GM21360 (cell line): ENCODE measurements around the gene MAML2.

Experiments
- ATAC-seq: cut with Tn5 transposase; IDR thresholded peaks from one replicate; pipeline ENCODE4 v1.9.1; 2021; ENCODE audit warnings: mild to moderate bottlenecking, moderate library complexity; ENCODE audit not compliant: unreplicated experiment

The MAML2 gene

DNA sequence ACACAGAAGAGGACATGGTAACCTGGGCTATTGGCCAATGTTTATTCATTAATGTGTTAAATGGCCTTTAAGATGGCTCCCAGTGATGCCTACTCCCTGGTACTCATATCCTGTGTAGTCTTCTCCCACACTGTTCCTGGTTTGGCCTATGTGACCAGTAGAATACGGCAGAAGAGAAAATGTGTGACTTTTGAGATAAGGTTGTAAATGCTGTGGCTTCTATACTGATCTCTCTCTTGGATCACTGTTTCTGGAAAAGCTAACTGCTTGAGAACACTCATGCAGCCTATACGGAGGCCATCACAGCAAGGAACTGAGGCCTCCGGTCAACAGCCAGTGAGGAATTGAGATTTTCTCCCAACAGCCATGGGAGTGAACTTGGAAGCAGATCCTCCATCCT lies 24.1 kb downstream of the MAML2 start:
- ATAC-seq: no peak

DNA sequence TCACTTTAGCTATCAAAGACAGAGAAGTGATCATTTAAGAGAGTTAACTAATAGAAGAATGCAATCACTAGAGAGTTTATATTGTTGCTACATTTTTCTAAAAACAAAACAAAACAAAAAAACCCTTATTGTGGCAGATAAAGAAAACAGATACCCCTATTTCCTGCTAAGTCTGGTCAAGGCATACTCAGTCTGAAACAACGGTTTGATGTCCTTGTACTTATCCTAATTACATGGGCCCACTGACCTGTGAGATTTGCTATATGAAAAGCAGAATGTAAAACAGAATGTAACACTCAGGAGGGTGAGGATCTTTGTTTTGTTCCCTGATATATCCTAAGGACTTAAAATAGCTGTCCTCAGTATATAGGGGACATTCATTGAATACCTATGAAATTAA lies 24.6 kb downstream of the MAML2 start:
- no peak for ATAC-seq

DNA sequence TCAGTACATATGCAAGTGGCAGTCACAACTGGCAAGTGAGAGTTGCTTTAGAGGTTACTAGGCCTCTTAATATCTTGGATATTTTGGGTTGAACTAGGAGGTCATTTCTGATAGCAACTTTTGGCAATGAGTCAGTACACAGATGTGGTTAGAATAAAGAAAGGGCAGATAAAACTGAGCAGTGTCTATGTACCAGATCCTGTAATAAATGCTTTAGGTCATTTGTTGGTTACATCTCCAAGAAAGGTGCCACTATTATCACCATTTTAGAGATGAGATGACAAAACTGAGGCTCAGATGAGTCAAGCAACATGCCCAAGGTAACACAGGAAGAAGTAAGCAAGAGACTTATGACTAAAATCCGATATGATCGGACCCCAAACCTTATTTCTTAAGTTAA lies 25.0 kb downstream of the MAML2 start:
- no peak for ATAC-seq

GRCh38 chr11:96317571-96317970 lies 25.4 kb downstream of the MAML2 start:
- no peak for ATAC-seq

- ATAC-seq: no peak
Measured at GRCh38 chr11:96316869-96317268, 26.1 kb downstream of the MAML2 start.

GRCh38 chr11:96315476-96315875 lies 27.5 kb downstream of the MAML2 start:
- ATAC-seq: no peak

- ATAC-seq: no peak
Measured at GRCh38 chr11:96314326-96315020, 28.5 kb downstream of the MAML2 start.

- no peak for ATAC-seq
Measured at GRCh38 chr11:96313163-96313562, 29.8 kb downstream of the MAML2 start.

DNA sequence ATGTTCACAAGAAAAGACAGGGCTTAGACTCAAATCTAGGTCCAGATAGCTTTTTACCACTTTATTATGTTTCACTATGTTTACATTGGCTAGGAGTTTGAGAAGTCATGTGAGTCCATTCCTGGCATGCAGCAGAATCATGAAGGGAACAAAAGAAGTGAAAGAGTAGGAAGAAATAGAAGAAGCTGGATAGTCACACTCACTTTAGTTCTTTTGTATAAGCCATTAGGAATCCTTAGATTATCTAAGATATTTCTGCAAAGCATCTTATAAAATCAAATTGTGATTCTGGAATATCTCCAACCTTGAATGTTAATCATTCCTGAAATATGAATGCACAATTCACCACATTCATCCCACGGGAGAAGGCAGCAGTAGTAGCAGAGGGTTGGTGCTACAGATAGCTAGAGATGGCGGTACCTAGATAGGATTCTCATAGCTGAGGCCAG lies 31.9 kb downstream of the MAML2 start:
- no peak for ATAC-seq

- no peak for ATAC-seq
Measured at GRCh38 chr11:96310236-96310635, 32.8 kb downstream of the MAML2 start.

DNA sequence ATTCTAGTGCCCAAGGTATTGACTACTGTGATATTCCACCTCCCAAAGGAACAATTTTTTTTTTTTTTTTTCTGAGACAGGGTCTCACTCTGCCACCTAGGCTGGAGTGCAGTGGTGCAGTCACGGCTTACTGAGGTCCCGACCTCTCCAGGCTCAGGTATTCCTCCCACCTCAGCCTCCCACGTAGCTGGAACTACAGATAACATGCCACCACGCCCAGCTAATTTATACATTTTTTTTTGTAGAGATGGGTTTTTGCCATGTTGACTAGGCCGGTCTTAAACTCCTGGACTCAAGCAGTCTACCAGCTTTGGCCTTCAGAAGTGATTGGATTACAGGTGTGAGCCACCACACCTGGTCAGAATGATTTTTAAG lies 33.4 kb downstream of the MAML2 start:
- no peak for ATAC-seq

DNA sequence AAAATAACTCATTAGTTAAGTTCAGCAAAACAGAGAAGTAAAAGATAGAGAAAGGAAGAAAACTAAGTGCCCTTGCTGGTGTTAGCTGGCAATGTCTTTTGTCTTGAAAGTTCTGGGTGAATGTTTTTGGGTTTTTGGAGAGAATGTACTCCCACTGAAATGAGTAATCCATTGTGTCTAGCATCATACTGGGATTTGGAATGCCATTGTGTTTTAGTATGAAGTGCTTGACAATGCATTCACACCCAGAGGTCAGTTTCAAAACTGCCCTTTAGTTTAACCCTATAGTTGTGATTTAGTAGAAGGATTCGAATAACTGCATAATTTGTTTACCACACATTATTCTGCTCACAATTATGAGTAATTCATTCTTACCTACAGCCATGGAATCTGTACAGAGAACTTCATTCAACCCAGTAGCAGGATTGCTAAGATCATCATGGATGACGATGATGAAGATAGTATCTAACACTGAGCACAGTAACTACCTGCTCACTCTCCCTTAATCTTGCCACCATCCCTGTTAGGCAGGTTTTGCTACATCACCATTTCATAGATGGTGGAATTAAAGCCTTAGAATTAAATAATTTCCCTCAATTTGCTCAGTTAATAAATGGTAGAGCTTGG lies 33.9 kb downstream of the MAML2 start:
- ATAC-seq: no peak

DNA sequence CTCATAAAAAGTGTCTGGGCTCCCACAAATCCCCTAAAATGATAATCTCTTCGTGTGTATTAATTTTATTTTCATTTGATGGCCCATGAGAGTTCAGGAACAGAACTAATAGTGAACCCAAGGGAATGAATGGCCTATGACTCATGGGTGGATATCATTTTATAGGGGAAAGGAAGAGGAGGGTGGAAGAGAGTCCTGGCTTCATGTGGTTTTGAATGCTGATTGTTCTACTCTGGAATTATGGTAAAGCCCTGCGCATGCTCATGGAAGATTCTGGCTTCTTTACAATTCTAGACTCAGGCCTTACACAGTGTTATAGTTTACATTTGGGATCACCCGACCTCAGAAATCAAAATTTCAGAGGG lies 35.2 kb downstream of the MAML2 start:
- ATAC-seq: no peak

- no peak for ATAC-seq
Measured at GRCh38 chr11:96306933-96307775, 35.8 kb downstream of the MAML2 start.

DNA sequence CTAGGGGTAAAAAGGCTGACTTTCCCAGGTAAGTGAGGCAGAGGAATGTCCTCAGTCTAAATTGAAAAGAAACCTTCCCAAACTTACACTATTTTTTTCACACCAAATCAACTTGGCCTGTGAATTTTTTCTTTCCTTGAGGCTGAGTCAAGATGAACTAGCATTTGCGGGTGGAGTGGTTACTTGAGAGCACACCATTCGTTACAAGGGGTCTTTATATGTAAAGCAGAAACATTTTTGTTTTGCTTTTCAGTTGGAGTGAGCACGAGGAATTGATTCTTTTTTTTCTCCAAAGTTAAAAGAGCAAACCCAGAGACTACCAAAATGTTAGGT lies 36.4 kb downstream of the MAML2 start:
- no peak for ATAC-seq

- no peak for ATAC-seq
Measured at GRCh38 chr11:96306071-96306470, 36.9 kb downstream of the MAML2 start.

DNA sequence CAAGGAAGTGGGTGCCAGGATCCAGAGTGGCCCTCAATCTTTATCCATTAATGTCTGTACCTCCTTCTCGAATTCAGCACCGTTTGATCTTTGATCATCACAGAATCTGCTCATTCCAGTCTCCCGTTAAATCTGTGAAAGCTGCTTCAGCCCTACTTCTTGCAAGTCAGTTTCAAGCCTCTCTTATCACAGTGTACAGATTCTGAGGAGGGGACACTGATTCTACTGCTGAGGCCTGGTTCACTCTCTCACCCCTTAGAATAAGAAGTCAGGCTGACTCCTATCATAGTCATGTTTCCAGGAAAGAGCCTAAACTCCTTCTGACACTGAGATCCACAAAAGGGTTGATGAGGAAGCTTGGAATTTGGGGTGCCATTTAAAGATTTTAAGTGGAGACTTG lies 39.0 kb downstream of the MAML2 start:
- no peak for ATAC-seq

DNA sequence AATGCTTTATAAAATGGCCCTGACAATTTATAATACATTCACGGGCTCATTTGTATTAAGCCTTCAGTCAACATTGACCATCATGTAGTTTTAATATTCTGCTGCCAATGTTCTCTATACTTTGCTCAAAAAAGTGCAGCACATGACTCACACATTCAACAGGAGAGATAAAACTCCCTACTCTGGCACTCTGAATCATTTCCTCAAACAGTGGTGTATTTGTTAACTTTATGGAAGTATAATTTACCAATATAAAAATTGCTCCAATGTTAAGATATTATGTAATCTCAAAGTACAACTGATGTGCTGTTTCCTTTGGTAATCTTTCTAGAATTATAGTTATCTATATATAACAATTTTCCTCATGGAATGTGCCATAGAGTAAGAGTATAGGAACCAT lies 39.9 kb downstream of the MAML2 start:
- ATAC-seq: no peak

DNA sequence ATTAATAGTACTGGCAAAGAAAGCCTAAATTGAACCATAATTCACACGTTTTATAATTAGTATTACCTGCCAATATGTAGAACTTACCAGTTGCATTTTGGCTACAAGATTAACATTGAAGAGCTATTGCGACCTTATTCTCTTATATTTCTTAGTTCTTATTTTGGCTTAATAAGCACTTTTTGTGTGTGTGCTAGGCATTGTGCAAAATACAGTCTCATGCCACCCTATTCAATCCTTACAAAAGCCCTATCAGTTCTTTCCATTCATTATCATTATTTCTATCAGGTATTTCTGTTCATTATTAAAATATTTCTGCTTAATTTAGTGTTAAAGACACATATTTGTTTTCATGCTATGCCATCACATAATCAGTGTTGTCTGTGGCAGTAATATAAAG lies 41.2 kb downstream of the MAML2 start:
- no peak for ATAC-seq

- ATAC-seq: no peak
Measured at GRCh38 chr11:96299155-96299888, 43.7 kb downstream of the MAML2 start.

- no peak for ATAC-seq
Measured at GRCh38 chr11:96295369-96295768, 47.6 kb downstream of the MAML2 start.

GRCh38 chr11:96294289-96294688 lies 48.7 kb downstream of the MAML2 start:
- no peak for ATAC-seq
